Testis (tissue), 2 donors: ENCODE measurements around the gene ZFYVE26.

Source experiments
- CTCF ChIP-seq, 3 experiments: fragments of 450-650 bp in 2 of 3; fragments of 200-600 bp in 1 of 3; sonication (generic) in 1 of 3; IDR thresholded peaks; one replicate each; pipeline ENCODE4 v1.5.1; 2016 to 2019; ENCODE audit warnings: antibody characterized with exemption in 3 of 3, mild to moderate bottlenecking in 2 of 3, moderate library complexity in 1 of 3
- POLR2A ChIP-seq: fragments of 450-650 bp; IDR thresholded peaks from one replicate; pipeline ENCODE4 v1.6.1; 2017; ENCODE audit warnings: antibody characterized with exemption, mild to moderate bottlenecking, moderate library complexity

- no peak for TF ChIP-seq CTCF (IDR thresholded peaks at IDR 0.05)
- no peak for TF ChIP-seq POLR2A
Measured at GRCh38 chr14:67821121-67821520, 4.7 kb upstream of the ZFYVE26 start.
